ENCODE measurements around the gene KANSL1L.

KANSL1L gene

DNA sequence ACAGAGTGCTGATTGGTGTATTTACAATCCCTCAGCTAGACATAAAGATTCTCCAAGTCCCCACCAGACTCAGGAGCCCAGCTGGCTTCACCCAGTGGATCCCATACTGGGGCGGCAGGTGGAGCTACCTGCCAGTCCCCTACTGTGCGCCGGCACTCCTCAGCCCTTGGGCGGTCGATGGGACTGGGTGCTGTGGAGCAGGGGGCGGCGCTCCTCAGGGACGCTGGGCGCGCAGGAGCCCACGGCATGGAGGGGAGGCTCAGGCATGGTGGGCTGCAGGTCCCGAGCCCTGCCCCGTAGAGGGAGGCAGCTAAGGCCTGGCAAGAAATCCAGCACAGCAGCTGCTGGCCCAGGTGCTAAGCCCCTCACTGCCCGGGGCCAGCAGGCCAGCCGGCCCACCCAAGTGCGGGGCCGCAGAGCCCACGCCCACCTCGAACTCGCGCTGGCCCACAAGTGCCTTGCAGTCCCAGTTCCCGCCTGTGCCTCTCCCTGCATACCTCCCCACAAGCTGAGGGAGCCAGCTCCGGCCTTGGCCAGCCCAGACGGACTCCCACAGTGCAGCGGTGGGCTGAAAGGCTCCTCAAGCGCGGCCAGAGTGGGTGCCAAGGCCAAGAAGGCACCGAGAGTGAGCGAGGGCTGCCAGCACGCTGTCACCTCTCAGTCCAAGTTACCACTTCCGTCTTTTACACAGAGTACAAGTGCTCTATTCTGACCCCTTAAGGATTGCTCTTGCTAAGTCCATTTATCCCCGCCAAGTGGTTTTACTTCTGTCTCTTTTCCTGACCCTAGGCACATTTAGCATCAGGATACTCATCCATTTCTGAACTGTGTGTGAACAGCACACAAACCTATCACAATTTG is 170.5 kb downstream of the KANSL1L start:
- TF ChIP-seq CTCF (conservative IDR thresholded peaks at IDR 0.05; ENCODE audit: low read length) = no peak
- no peak for DNase-seq (ENCODE audit: low read depth)
- no peak overlapping the region for H3K4me3 ChIP-seq (ENCODE audit: low read length)

DNA sequence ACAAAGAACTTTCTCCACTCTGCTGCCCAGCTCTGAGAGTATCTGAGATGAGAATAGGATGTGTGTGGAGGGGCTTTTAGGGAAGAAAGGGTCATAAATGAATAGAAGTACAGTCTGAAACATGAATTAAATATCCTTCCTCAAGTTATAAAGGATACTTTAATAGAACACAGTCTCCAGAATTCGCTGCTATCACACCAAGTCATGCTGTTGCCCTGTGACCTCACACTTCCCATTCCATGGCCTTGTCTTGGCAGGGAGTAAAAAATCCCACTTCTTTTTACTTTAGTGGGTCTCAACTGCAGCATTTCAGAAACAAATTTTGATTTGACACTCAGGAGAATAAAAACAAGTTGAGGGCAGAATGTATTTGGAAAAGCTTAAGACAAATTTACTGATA is 172.6 kb downstream of the KANSL1L start:
- TF ChIP-seq CTCF (conservative IDR thresholded peaks at IDR 0.05; ENCODE audit: low read length) = no peak
- no peak overlapping the region for H3K4me3 ChIP-seq (ENCODE audit: low read length)
- DNase-seq (ENCODE audit: low read depth) = no peak

DNA sequence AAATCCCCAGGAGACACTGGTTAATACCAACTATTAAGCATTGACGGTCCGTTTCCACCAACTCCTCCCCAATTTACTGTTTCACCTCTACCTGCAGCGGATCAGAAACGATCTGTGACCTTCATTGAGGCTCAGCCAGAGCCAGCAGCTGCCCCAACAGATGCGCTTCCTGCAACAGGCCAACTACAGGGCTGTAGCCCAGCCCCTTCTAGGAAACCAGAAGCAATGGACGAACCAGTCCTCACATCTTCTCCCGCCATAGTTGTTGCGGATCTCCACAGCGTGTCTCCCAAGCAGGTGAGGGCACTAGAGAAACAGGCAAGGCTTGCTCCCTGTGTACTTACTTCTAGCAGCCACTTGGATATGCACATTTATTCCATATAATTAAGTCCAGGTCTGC is 177.2 kb downstream of the KANSL1L start:
- no peak for DNase-seq (ENCODE audit: low read depth)
- no peak overlapping the region for H3K4me3 ChIP-seq (ENCODE audit: low read length)

GRCh38 chr2:209990838-209991237 is 180.4 kb downstream of the KANSL1L start:
- H3K4me3 ChIP-seq (ENCODE audit: low read length) = no peak overlapping the region
- no peak for TF ChIP-seq CTCF (conservative IDR thresholded peaks at IDR 0.05; ENCODE audit: low read length)
- no peak for DNase-seq (ENCODE audit: low read depth)

More for the DNA sequence above, 177.2 kb downstream of the KANSL1L start:
- no peak for TF ChIP-seq CTCF (conservative IDR thresholded peaks at IDR 0.05; ENCODE audit: low read length)

DNA sequence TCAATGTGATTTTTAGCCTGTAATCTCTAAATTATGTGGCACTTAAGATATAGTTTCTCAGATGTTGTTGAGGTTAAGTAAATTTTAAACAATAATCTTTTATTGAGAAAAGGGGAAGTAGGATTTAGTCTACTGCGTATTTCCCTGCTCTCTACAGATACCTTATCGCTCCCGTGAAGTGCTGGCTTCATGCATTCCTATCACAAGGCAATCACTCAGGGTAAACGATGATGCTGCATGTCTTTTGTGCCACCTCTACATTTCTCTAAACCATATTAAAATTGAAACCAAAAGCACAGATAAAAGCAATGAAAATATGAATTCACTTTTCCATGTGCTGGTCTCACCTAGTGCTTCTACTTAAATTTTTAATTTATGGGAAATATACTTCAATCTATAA is 183.2 kb downstream of the KANSL1L start:
- H3K4me3 ChIP-seq (ENCODE audit: low read length) = no peak overlapping the region
- DNase-seq (ENCODE audit: low read depth) = no peak
- TF ChIP-seq CTCF (conservative IDR thresholded peaks at IDR 0.05; ENCODE audit: low read length) = no peak

DNA sequence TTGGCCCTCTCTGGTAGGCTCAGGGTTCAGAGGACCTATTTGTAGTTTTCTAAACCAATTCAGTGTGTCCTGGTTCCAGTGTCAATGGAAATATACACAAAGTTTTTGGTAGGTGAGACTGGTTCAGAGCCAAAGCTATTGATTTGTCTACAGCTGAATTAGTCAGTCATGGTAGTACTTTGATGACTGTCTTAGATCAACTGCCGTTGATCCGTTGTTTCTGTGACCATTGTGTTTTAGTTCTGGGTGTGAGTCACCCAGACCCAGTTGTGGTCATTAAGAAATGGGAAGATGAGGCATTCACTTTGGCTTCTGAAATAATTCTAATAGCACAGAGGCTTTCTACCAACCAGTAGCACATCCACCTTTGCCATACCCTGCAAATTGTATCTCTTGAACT is 184.8 kb downstream of the KANSL1L start:
- TF ChIP-seq CTCF (conservative IDR thresholded peaks at IDR 0.05; ENCODE audit: low read length) = no peak
- H3K4me3 ChIP-seq (ENCODE audit: low read length) = no peak overlapping the region
- no peak for DNase-seq (ENCODE audit: low read depth)

- H3K4me3 ChIP-seq (ENCODE audit: low read length) = no peak overlapping the region
- DNase-seq (ENCODE audit: low read depth) = no peak
- TF ChIP-seq CTCF (conservative IDR thresholded peaks at IDR 0.05; ENCODE audit: low read length) = no peak
Measured at GRCh38 chr2:209985874-209986273, 185.3 kb downstream of the KANSL1L start.
